ENCODE results near the gene AGBL5. TPM values are rescaled to one million over a fixed set of nuclear protein-coding genes. Genes with fewer than 3 reads are reported as not detected.

AGBL5 gene
- 28.6 and 32.0 TPM in 2 replicates for total RNA-seq

GRCh38 chr2:27050996-27051901 is at the start of gene AGBL5:
TSS of gene AGBL5 (plus strand) at chr2:27051668. CDS start at chr2:27052959, 1,291 bp downstream.
- TF ChIP-seq CTCF (IDR thresholded peaks at IDR 0.05; ENCODE audit: insufficient read depth, low read length, poor library complexity, severe bottlenecking), result no peak
- Histone ChIP-seq H3K36me3 (ENCODE audit: control insufficient read depth, insufficient read depth, low read length) (no peaks in the 10 kb centered on the region), H3K27me3 (ENCODE audit: control insufficient read depth, insufficient read depth, low read length) (no peaks in the 10 kb centered on the region), H3K4me3 (ENCODE audit: low read depth, low read length) (peak within 1 kb of the TSS; percentile 91)
- peak; percentile 81 for DNase-seq (ENCODE audit: low read depth)

- no peak for DNase-seq (ENCODE audit: low read depth)
- no peaks in the 10 kb centered on the region for H3K27me3 ChIP-seq (ENCODE audit: control insufficient read depth, insufficient read depth, low read length)
- H3K4me3 ChIP-seq (ENCODE audit: low read depth, low read length), result no peak overlapping the region
- TF ChIP-seq CTCF (IDR thresholded peaks at IDR 0.05; ENCODE audit: insufficient read depth, low read length, poor library complexity, severe bottlenecking), result no peak
- no peaks in the 10 kb centered on the region for H3K36me3 ChIP-seq (ENCODE audit: control insufficient read depth, insufficient read depth, low read length)
Measured at GRCh38 chr2:27001950-27002349, 49.5 kb upstream of the AGBL5 start.

GRCh38 chr2:27003007-27003406 is 48.5 kb upstream of the AGBL5 start:
- Histone ChIP-seq H3K4me3 (ENCODE audit: low read depth, low read length) (no peak overlapping the region), H3K36me3 (ENCODE audit: control insufficient read depth, insufficient read depth, low read length) (no peaks in the 10 kb centered on the region), H3K27me3 (ENCODE audit: control insufficient read depth, insufficient read depth, low read length) (no peaks in the 10 kb centered on the region)
- TF ChIP-seq CTCF (IDR thresholded peaks at IDR 0.05; ENCODE audit: insufficient read depth, low read length, poor library complexity, severe bottlenecking), result no peak
- no peak for DNase-seq (ENCODE audit: low read depth)

- no peak for DNase-seq (ENCODE audit: low read depth)
Measured at GRCh38 chr2:27003857-27004256, 47.6 kb upstream of the AGBL5 start.

GRCh38 chr2:27006602-27007415 is 44.7 kb upstream of the AGBL5 start:
- no peak for DNase-seq (ENCODE audit: low read depth)
- H3K36me3 ChIP-seq (ENCODE audit: control insufficient read depth, insufficient read depth, low read length), result no peaks in the 10 kb centered on the region
- no peaks in the 10 kb centered on the region for H3K27me3 ChIP-seq (ENCODE audit: control insufficient read depth, insufficient read depth, low read length)
- H3K4me3 ChIP-seq (ENCODE audit: low read depth, low read length), result no peak overlapping the region
- no peak for TF ChIP-seq CTCF (IDR thresholded peaks at IDR 0.05; ENCODE audit: insufficient read depth, low read length, poor library complexity, severe bottlenecking)

More at GRCh38 chr2:27003857-27004256, 47.6 kb upstream of the AGBL5 start:
- H3K36me3 ChIP-seq (ENCODE audit: control insufficient read depth, insufficient read depth, low read length), result no peaks in the 10 kb centered on the region
- no peak overlapping the region for H3K4me3 ChIP-seq (ENCODE audit: low read depth, low read length)
- H3K27me3 ChIP-seq (ENCODE audit: control insufficient read depth, insufficient read depth, low read length), result no peaks in the 10 kb centered on the region
- no peak for TF ChIP-seq CTCF (IDR thresholded peaks at IDR 0.05; ENCODE audit: insufficient read depth, low read length, poor library complexity, severe bottlenecking)
